HG03097 (cell line): ENCODE measurements around the gene AGBL4.

Source experiments
- ATAC-seq: cut with Tn5 transposase; IDR thresholded peaks from one replicate; pipeline ENCODE4 v1.9.1; 2021; ENCODE audit not compliant: unreplicated experiment, low FRiP score

AGBL4 gene

DNA sequence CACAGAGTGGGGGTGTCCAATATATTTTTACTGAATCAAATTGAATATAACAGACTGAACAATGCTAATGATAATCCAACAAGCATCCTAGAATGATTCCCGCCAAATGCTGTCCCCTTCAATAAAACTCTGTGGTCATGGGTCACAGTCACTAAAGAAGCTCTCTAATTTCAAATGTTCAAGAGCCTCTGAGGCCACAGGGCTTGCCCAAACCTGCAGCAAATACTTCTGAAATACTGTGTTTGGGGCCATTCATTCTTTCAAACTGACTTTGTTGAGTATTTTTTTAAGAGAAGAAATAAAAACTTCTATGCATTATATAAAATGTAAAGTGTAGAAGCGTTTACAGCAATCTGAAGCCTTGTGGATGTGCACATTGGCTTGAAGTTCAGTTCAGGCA lies 1239.5 kb downstream of the AGBL4 start:
- ATAC-seq: no peak

GRCh38 chr1:48777219-48777895 lies 1246.4 kb downstream of the AGBL4 start:
- no peak for ATAC-seq

GRCh38 chr1:48776393-48777218 lies 1247.1 kb downstream of the AGBL4 start, which contains the start of gene BEND5:
Gene BEND5 (minus strand): TSS chr1:48776891. CDS start chr1:48776831, 60 bp downstream.
- no peak for ATAC-seq

- ATAC-seq: no peak
These were observed 1247.8 kb downstream of the AGBL4 start for GRCh38 chr1:48775831-48776392.

- ATAC-seq: no peak
These were observed 1250.6 kb downstream of the AGBL4 start for GRCh38 chr1:48773133-48773532.

- no peak for ATAC-seq
These were observed 1251.5 kb downstream of the AGBL4 start for GRCh38 chr1:48772211-48772610.

GRCh38 chr1:48771561-48771960 lies 1252.2 kb downstream of the AGBL4 start:
- ATAC-seq: no peak

DNA sequence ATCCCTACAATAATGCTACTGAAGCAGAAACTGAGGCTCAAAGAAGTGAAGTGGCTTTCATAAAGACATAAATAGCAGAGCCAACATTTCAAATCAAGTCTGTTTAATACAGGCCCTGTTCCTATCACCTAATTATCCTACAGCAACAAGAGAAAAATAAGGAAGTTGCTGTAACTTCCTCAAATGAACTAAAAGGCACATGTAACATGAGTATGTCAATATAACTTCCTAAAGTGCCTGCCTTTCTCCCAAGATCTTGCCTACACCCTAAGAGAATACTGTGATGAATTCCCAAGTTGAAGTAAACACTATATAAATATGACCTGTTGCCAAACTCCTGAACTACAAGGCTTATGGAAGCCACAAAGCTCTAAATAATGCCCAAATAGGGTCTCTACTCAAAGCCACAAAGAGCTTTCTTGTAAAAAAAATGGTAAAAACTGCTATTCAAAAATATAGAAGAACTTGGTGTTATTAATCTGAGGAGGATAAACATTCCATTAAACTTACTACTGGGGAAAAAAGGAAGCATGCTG lies 1255.7 kb downstream of the AGBL4 start:
- ATAC-seq: no peak

GRCh38 chr1:48765335-48765734 lies 1258.4 kb downstream of the AGBL4 start:
- ATAC-seq: no peak

- no peak for ATAC-seq
These were observed 1261.8 kb downstream of the AGBL4 start for GRCh38 chr1:48761986-48762385.

GRCh38 chr1:48761411-48761810 lies 1262.3 kb downstream of the AGBL4 start:
- no peak for ATAC-seq

DNA sequence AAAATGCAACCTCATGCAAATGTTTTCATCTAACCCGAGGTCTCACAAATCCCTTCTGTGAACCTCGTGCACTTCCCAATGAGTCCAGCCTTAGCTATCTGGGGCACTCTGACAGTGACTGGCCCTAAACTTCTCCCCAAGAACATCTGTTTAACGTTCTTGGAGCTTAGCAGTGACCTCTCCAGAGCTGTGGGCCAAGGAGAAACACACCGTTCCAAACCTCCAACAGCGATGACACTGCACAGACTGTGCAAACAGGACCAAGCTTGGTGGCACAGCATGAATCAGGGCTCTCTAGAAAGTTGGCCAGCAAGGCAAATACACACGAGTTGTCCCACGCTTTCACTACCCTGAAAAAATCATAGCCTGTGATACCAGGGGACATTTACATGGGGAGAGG lies 1262.9 kb downstream of the AGBL4 start:
- ATAC-seq: no peak

GRCh38 chr1:48758976-48759375 lies 1264.8 kb downstream of the AGBL4 start:
- no peak for ATAC-seq

DNA sequence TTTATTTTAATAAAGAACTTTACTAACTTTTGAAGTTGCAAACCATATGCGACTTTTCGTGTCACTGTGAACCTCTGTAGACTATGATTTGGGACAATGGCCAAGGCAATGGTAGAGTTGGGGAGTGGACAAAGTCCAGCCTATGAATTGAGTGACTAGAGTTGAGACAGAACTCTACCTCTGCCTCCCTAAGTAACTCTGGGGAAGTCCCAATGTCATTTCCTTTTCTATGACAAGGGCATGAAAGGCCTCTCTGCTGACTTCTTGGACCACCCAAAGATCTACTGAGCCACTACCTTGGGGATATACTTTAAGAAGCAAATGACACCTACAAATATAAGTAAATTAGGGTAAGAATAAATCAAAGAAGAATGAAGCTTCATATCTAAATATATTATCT lies 1266.4 kb downstream of the AGBL4 start:
- no peak for ATAC-seq

DNA sequence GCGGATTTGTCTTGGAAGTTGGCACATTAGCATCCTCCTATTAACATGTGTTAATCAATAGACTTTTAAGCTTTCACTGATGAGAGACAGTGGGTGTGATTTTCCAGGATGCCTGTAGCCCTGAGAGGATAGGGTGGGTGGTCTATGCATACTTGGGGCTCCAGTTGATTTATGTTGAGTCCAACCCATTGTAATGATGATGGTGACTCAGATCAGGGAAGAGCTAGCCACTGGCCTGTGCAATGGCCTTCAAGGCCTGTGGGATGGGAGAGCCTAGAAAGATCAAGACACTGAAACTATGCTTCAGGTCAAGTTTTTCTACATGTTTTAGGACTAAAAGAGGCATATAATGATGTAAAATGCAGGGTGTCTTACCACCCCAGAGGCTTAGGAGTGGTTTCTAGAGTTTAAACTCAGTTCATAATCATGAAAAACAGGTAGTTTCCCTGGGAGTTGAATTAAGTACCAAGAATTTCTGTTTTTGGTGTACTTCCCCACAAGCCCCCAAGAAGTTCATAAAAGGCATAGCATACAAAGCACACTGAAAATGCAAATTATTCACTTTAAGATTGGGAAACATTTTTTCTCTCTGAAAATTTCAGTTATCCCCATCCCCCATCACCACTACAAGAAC lies 1267.0 kb downstream of the AGBL4 start:
- no peak for ATAC-seq

- no peak for ATAC-seq
These were observed 1270.5 kb downstream of the AGBL4 start for GRCh38 chr1:48753293-48753692.

GRCh38 chr1:48750109-48750508 lies 1273.6 kb downstream of the AGBL4 start:
- peak; percentile 89 for ATAC-seq

DNA sequence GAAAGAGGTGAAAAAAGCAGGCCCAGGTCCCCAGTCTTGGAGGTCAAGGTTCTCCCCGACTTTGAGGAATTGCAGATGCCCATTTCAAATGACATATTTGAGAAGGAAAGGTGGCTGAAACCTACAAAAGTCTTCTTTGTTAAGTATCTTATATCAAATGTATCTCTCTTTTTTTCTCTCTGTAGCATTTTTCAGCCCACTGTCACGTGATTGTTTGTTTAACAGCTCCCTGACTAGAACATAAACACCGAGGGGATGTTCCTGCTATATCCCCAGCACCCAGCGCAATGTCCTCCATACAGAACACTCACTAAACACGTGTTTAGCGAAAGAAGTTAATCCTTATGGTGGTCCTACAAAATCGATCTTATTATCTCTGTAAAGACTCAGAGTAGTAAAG lies 1274.7 kb downstream of the AGBL4 start:
- ATAC-seq: no peak

GRCh38 chr1:48746906-48747305 lies 1276.8 kb downstream of the AGBL4 start:
- ATAC-seq: no peak

DNA sequence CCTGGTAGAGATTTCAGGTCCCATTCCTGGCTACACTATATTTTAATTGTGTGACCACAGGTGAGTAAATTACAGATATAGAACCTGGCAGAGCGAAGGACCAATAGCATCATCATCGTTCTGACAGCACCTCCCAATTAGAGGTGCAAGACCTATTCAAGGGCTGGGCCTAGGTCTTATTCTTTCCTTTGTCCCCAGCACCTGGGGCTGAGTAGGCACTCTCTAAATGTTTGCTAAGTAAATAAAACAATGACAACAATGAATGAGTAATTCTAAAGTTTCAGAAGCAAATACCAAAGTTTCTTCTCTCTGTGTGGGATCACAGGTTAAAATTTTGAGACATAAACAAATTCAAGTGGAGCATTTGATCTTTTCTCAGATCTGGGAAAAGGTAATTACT lies 1279.7 kb downstream of the AGBL4 start:
- ATAC-seq: no peak

GRCh38 chr1:48743480-48743879 lies 1280.3 kb downstream of the AGBL4 start:
- no peak for ATAC-seq
